GM21619 (cell line): ENCODE measurements around the gene FAM200C.

ENCODE experiments used
- ATAC-seq: cut with Tn5 transposase; IDR thresholded peaks from one replicate; pipeline ENCODE4 v1.9.1; 2021; ENCODE audit not compliant: unreplicated experiment

FAM200C gene

DNA sequence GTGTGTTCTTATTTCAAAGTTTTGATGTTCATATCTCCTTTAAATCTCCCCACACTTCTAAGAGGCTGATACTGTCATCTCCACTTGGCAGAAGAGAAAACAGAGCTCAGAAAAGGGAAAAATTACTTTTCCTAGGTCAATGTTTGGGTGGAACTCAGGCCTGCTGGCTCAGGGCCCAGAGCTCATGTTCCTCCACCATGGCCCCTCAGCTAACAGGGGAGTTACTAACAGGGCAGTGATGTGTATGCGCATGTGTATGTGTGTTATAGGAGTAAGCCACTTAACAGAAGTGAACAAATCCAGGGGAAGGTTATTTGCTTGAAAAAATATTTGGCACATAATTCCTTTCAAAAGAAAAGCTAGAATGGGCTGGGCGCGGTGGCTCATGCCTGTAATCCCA, 32.0 kb downstream of the FAM200C start:
- ATAC-seq: no peak

DNA sequence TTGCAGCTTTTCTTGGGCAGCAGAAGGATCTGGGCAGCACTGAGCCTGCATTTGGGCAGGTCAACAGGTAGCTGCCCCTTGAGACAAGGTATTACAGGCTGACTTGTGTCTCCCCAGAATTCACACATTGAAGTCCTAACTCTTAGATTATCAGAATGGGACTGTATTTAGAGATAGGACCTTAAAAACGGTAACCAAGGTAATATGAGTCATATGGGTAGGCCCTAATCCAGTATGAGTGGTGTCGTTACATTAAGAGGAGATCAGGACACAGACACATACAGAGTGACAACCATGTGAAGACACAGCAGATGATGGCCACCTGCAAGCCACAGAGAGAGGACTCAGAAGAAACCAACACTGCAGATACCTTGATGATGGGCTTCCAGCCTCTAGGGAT, 32.6 kb downstream of the FAM200C start:
- no peak for ATAC-seq

DNA sequence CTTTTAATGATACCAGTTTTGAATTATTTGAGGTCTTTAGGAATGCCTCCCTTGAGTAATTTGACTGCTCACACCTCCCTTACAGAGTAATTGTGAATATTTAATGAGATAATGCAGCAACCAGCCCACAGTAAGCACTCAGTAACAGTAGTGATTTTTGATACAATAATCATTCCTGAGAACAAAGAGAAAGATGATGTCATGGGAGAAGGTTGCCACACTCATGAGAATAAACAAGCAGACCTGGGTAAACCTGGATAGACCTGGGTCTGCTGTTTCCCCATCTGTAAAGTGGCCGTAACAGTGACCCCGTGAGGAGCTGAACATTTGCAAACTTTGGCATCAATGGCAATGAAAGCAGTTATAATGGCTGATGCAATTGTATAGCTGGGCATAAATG, 33.6 kb downstream of the FAM200C start:
- ATAC-seq: no peak

DNA sequence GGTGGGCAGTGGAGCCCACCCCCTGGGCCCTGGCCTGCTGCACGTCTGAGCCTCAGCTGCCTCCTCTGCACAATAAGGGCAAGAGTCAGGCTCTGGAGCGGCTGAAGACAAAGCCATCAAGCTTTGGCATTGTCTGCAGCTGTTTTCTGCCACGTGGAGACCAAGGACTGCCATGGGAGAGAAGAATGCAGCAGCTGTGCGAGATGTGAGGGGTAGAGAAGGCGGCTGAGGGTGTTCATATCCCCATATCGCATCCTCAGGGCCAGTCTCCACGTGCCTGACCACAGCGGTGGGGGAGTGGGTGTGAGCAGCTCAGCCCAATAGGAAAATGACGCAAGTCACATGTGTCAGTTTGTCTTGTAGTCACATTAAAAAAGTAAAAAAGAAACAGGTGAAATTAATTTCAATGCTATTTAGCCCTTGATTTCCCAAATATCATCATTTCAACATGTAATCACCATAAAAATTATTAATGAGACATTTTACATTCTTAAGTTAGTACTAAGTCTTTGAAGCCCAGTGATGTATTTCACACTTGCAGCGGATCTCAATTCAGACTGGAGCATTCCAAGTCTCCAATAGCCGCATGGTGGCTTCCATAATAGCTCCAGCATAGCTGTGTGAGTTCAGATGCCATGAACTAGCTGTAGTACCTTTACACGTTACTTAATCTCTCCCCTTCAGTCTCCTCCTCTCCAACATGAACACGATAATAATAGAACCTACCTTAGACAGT, 36.0 kb downstream of the FAM200C start:
- no peak for ATAC-seq

GRCh38 chr5:160363211-160363610, 36.6 kb downstream of the FAM200C start:
- no peak for ATAC-seq

GRCh38 chr5:160361624-160362228, 38.1 kb downstream of the FAM200C start:
- ATAC-seq: no peak

DNA sequence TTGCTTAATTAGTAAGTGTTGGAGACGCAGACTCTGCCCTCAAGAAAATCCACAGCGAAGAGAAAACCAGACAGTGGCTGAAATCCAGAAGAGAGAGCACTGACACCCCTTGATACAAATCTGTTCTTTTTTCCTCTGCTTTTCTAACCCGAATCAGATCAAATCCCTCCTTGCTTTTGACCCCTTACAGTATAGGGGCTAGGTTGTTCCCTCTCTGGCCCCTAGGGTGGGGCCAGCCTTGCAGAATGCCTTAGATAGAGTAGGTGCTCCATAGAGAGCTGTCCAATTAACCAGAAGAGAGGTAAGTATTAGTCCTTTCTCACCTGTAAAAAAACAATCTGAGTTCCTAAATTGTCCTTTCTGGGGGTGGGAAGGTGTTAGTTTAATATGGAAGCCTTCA, 39.5 kb downstream of the FAM200C start:
- ATAC-seq: no peak

- no peak for ATAC-seq
Observed at GRCh38 chr5:160359816-160360215, 40.0 kb downstream of the FAM200C start.

DNA sequence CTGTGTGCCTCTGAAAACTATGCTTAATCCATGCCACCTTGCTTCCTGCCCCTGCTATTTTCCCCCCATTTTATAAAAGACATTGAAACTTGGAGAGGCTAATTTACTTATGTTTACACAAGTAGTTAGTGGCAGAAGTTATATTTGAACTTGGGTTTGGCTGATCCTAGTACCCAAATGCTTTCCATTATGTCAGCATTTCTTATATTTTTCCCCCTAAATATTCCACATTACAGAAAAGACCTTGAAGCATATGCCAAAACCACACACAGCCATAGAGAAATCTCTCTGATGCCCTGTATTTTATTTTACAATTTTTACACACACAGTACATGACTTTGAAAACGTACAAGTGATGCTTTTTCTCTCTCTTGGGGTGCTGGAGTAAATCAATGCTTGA, 40.6 kb downstream of the FAM200C start:
- no peak for ATAC-seq

DNA sequence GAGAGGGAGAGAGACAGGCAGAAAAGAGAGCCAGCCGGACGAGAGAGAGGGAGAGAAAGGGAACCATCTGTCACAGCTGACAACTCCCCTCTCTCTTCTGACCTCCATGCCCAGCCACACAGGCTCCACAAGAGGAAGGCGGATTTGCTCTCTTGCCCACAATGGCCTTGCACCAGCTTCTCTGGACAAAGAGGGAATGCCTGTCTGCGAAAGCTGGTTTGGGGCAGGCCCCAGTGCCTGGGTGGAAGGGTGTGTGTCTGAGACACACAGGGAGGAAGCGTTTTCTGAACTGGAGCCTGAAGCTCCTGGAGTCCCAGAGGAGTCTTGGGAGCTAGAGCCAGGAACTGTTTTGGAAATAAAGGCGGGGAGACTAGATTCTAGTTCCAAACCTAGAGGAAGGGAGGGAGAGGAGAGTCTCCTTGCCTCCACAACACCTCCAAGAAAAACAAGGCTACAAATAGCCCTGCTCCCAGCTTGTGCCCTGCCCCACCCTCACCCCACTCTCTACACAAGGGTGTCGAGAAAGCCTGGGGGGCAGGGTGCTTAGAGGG, 41.9 kb downstream of the FAM200C start:
- no peak for ATAC-seq

DNA sequence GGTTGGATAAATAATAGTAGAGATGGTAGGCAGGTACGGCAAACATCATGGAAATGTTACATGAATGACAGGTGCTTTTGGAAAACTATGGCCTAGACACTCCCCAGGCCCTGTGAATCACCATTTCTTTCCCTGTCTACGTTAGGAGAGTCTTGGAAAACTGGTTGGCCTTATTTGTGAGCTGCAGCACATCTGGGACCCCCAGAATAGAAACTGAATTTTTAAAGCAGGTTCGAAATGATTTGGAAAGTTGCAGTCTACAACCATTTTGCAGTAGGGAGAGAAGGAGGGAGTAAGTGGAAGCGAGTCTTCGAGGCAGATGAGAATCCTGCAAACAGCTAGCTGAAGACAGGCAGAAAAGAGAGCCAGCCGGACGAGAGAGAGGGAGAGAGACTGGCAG, 42.5 kb downstream of the FAM200C start:
- no peak for ATAC-seq

DNA sequence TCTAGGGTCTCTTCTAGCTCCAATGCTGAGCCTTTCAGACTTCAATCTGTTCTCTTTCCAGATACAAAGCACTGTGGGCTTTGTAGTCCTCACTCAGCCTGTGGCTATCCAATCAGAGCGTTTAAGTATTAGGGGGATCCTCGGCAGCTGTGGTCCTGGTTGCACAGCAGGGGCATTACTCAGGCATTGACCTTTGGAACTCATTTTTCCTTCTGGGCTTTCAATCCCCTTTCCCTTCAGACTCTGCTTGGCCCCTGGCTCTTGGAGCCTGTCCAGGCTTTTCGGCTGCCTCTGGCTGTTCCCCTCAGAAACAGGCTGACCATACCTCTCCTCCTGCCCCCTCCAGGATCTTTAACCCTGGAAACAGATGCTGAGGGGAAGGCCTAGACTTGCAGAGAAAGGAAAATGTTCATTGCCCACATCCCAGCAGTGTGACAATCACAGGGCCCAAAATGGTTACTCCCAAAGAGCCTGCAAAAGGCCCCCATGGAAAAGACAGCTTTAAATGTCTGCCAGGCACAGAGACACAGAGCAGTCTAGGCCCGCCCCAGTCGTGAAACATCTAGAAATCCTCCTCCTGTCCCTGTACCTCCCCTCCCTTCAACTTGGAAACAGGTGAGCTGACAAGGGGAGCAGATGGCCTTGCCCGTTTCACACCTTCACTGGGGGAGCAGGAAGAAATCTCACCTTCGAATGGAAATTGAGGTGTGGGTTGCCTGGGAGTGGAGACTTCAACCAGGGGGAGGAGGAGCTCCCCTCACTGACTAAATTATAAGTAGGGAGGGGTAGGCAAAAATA, 43.1 kb downstream of the FAM200C start:
- ATAC-seq: no peak

- no peak for ATAC-seq
Observed at GRCh38 chr5:160354666-160355065, 45.2 kb downstream of the FAM200C start.

DNA sequence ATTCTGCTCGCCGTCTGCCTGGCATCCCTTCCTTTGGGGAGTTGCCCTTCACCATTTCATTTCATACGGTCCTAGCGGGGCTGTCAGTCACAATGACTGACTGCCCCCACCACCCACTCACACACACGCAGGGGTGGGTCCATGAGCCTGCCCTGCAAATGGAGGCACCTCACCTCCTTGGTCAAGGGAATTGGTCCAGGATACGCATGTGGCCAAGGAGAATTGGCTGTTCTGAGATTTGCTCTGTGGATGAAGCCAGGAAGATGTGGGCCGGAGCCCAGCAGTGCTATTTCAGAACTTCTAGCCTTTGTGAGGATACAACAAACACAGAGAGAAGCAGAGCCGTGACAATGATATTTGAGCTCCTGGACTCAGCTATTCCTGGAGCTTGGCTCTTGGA, 46.5 kb downstream of the FAM200C start:
- ATAC-seq: no peak

DNA sequence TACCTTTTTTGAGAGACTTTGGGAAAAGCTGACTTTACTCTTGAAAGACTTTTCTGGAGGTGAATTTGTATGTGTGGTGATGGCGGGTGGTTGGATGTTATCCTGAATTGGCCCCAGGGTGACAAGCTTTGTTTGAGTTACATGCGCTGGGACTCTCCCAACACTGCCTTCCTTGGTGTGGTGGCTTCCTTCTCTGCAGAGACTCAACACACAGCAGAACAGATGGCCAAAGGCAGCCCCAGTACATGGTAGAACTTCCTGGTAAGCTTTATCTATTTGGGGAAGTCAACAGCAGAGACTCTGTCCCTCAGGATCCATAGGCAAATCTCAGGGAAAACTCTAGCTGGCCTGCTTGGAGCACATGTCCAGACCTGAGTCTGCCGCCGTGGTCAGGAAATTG, 47.5 kb downstream of the FAM200C start:
- ATAC-seq: no peak

DNA sequence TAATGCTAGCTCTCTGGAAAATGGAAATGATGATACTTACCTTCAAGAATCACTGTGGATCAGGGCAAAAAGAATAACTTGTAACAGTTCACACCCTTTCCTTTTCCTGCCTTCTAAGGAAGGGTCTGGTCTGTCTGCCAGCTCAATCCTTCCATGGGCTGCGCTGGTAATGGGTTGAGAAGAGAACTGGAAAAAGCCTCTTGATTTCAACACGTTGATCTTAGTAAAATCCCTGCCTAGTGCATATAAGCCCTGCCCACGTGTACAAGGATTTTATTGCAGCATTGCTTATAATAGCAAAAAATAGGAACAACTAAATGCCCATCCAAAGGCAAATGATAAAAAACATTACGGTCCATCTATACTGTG, 49.9 kb downstream of the FAM200C start:
- no peak for ATAC-seq

DNA sequence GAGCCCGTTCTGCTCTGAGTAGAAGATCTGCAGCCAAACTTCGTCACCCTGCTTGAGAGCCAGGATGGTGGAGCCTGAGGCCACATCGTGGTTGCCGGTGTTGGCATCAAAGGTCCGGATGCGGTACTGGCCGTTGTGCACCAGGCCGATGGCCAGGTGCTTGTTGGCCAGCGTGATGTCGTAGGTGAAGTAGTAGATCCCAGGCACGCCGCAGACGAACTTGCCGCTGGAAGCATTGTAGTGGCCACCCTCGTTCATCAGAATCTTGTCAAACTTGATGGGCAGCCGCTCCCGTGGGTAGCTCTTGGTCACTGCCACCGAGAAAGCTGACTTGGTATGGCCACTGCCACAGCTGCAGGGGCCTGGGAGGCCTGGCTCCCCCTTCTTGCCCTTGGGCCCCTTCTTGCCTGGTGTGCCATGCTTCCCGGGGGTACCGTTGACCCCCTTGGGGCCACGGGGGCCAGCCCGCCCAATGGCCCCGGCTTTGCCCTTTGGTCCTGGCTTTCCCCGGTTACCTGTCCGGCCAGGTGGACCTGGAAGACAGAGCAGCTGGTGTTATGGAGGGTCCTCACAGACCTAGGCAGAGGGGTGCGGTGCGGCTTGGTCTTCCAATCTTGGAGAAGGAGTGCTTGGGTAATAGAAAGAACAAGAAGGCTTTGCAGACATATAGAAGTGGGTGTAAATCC, 50.5 kb downstream of the FAM200C start:
- no peak for ATAC-seq

- ATAC-seq: no peak
Observed at GRCh38 chr5:160348080-160348479, 51.8 kb downstream of the FAM200C start.

- ATAC-seq: no peak
Observed at GRCh38 chr5:160347448-160347847, 52.4 kb downstream of the FAM200C start.
